Body of pancreas (tissue), 4 donors: Measurements from ENCODE around the gene CADM1.

ENCODE experiments used
- POLR2A ChIP-seq, 3 donors: fragments of 450-650 bp; IDR thresholded peaks; one replicate each; pipeline ENCODE4 v1.6.1; 2016; ENCODE audit warnings: antibody characterized with exemption in 3 of 3, mild to moderate bottlenecking in 2 of 3
- TF ChIP-seq, protein P1 (sequence below), 7 experiments: fragments of 450-650 bp in 4 of 7; fragments of 200-600 bp in 3 of 7; sonication (generic) in 3 of 7; IDR thresholded peaks; one replicate each; pipeline ENCODE4 v1.5.1; 2016 to 2019; ENCODE audit warnings: antibody characterized with exemption in 7 of 7

DNA sequence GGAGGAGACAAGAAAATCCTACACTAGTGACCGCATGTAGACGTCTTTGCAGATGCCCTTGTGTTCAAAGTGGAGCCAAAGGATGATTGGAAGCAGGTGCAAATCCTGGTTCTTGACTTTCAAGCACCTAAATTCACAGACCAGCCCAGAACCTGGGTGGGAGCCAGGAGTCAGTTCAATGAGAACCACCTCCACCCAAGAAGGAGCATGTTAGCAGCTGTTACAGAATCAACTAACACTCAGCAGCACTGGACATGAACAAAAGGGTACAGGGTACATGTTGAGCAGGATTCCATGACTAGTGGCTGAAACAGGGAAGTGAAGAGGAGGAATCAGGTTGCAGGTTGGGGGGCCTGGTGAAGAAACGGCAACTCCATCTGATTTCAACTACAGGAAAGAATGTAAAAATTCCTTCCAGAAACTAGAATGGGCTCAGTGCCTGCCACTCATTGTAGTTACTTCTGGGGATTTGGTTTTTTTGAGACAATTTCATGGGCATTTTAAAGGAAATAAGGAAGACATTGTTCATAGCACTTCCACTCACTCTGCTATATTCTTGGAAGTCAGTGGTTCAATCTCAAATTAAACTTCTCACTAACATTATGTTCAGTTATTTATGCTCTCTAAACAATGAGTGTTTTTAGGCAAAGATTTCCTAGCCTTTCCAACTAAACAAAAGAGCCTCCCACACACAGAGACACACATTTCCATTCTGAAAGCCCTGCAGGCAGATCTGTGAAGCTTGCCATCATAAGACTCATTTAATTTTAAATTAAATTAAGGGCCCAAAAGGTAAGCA is 173.3 kb downstream of the CADM1 start:
- TF ChIP-seq, protein P1, sequence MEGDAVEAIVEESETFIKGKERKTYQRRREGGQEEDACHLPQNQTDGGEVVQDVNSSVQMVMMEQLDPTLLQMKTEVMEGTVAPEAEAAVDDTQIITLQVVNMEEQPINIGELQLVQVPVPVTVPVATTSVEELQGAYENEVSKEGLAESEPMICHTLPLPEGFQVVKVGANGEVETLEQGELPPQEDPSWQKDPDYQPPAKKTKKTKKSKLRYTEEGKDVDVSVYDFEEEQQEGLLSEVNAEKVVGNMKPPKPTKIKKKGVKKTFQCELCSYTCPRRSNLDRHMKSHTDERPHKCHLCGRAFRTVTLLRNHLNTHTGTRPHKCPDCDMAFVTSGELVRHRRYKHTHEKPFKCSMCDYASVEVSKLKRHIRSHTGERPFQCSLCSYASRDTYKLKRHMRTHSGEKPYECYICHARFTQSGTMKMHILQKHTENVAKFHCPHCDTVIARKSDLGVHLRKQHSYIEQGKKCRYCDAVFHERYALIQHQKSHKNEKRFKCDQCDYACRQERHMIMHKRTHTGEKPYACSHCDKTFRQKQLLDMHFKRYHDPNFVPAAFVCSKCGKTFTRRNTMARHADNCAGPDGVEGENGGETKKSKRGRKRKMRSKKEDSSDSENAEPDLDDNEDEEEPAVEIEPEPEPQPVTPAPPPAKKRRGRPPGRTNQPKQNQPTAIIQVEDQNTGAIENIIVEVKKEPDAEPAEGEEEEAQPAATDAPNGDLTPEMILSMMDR (IDR thresholded peaks at IDR 0.05) = no peak
- TF ChIP-seq POLR2A (IDR thresholded peaks at IDR 0.05) = no peak
